HG03103 (cell line): ENCODE measurements around the gene PPP2R2B.
"Not testable (repeated sequence)": the region's sequence is repeated elsewhere in the genome, so short reads cannot be mapped to it uniquely, and the experiment has no call there.

Experiments
- ATAC-seq: cut with Tn5 transposase; IDR thresholded peaks from one replicate; pipeline ENCODE4 v1.9.1; 2021; ENCODE audit warnings: low read depth; ENCODE audit not compliant: unreplicated experiment

The PPP2R2B gene

DNA sequence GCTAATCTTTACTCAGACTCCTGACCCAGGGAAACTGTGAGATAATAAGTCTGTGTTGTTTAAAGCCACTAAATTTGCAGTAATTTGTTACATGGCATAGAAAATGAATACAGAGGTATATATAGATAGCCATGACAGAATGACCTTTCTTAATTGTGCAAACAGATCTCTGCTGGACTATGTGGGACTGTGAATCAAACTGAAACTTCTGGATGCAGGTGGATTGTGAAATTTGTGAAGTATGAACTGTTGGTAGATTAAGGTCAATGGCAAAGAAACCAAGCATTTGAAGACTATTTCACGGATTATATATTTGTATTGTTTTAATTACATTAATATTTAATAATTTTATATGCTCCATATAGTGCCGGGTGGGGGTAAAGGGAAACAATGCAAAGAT is 310.4 kb downstream of the PPP2R2B start:
- ATAC-seq, result no peak

GRCh38 chr5:146565764-146566367 is 312.7 kb downstream of the PPP2R2B start:
- ATAC-seq, result peak; percentile 98

GRCh38 chr5:146564007-146564762 is 314.4 kb downstream of the PPP2R2B start:
- no peak for ATAC-seq

GRCh38 chr5:146562461-146562860 is 316.1 kb downstream of the PPP2R2B start:
- no peak for ATAC-seq

DNA sequence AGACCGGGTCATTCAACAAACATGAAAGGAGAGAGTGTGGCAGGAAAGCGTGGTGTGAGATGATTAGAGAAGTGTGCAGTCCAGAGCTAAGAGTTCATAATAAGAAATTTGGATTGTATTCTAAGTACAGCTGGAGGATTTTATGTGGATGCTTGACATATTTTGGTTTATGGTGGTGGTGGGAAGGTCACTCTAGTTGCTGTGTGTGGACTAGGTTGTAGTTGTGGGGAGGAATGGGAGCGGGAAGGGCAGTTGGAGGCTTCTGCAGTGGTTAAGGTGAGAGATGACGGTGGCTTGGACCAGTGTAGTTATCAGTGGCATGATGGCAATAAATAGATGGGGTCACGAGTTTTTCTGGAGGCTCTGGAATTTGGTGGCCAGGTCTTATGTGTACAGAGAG is 316.8 kb downstream of the PPP2R2B start:
- ATAC-seq, result no peak

- ATAC-seq, result no peak
Observed at GRCh38 chr5:146560205-146560812, 318.2 kb downstream of the PPP2R2B start.

DNA sequence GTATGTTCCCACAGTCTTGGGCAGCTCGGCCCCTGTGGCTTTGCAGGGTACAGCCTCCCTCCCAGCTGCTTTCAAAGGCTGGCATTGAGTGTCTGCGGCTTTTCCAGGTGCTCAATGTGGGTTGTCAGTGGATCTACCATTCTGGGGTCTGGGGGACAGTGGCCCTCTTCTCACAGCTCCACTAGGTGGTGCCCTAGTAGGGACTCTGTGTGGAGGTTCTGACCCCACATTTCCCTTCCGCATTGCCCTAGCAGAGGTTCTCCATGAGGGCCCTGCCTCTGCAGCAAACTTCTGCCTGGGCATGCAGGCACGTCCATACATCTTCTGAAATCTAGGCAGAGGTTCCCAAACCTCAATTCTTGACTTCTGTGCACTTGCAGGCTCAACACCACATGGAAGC is 321.7 kb downstream of the PPP2R2B start:
- ATAC-seq, result not testable (repeated sequence)

DNA sequence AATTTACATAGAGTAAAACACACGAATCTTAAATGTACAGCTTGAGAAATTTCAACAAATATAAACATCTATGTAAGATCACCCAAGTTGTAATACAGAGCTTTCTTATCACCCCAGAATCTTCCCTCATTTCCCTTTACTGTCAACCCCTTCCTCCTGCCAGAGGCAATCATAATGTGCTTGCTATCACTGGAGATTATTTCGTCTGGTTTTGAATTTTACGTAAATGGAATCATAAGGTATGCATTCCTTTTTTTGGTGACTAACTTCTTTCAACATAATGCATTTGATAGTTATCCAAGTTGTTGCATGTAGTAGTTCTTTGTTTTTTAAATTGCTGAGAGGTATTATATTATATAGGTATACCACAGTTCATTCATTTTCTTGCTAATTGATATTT is 325.1 kb downstream of the PPP2R2B start:
- no peak for ATAC-seq

DNA sequence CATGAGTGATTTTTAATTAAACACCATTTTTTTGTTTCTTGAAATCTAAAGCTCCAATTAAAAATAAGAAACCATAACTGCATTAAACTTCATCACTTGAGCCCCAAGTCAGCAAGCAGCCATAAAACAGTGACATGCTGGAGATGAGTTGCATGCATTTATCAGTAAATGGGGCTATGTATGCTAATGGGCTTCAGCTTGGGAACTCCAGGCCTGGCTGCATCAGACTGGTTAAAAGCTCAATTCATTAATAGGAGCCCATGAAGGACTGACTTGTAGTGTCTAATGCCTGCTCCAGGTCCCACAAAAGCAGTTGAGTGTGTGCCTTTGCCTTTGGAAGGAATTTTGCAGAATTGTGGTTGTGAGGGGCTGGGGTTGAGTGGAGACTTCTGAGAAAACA is 328.9 kb downstream of the PPP2R2B start:
- ATAC-seq, result no peak

DNA sequence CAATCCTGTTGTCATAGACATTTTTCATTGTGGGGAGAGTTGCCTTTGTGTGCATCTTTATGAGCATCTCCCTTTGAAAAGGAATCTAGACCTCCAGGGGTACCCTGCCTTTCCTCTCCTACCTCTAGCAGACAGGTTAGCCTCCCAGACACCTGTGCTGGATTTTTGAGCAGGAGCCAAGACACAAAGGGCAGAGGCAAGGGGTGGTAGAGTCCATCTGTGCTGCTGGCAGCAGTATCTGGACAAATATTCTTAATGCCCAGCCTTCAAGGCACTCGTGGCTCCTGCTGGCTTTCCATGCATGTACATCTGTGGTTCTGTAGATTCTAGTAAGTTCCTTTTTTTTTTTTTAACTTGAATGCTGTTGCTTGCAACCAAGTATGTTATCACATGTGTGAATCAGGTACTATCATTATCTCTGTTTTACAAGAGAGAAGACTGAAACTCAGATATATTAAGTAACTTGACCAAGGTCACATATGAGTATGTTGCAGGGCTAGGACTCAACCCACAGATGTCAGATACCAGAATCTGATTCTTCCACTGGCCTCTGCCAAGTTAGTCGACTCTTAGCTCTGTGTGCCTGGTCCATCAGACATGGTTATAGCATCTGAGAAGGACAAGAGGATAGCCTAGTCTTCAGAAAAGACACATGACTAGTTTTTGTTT is 329.6 kb downstream of the PPP2R2B start:
- no peak for ATAC-seq

DNA sequence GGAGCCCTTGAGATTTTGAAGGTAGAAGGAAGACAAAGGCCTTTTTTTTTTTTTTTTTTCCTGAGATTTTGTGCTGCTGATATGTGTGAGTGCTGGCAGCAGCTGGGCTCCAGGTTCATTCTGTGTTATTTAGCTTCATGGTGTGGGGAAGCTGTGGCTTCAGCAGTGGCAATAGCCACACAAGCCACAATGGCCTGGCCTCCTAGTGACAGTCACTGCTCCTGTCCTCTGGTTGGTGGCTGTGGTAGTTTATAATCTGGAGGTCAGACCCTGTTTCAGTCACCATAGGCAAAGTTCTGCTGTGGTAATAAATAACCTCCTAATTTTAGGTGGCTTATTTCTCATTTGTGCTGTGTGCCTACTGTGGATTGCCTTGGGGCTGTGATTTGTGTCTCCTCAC is 334.3 kb downstream of the PPP2R2B start:
- no peak for ATAC-seq

GRCh38 chr5:146541958-146542849 is 336.4 kb downstream of the PPP2R2B start:
- peak; percentile 99 for ATAC-seq

- no peak for ATAC-seq
Observed at GRCh38 chr5:146540414-146540813, 338.1 kb downstream of the PPP2R2B start.

DNA sequence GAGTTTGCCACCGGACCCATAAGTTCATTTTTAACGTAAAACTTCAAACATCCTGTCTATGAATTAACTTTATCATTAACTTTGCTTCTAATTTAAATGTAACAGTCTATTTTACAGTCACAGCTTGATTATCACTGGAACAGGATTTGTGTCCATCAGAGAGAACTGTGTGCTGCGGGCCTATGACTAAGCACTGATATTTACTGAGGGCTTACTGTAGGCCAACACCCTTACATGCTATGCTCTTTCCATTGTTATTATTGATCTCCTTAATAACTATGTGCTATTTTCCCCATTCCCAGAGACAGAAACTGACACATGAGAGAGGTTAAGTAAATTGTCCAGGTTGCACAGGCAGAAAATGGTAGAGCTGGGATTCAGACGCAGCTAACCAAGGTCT is 338.6 kb downstream of the PPP2R2B start:
- ATAC-seq, result no peak

DNA sequence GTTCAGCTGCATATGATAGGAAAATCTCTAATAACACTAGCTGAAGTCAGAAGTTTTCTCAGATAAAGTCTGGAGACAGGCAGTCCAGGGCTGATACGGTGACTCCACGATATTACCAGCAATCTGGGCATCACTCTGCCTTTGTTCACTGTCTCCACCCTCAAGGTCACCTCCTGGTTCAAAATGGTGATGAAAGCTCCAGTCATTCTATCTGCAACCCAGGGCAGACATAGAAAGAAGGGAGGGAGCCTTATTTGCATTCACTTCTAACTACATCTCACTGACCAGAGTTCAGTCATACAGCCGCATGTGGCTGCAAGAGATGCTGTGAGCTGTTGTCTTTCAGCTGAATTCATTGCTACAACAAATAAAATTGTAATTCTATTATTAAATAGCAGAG is 340.1 kb downstream of the PPP2R2B start:
- ATAC-seq, result no peak

DNA sequence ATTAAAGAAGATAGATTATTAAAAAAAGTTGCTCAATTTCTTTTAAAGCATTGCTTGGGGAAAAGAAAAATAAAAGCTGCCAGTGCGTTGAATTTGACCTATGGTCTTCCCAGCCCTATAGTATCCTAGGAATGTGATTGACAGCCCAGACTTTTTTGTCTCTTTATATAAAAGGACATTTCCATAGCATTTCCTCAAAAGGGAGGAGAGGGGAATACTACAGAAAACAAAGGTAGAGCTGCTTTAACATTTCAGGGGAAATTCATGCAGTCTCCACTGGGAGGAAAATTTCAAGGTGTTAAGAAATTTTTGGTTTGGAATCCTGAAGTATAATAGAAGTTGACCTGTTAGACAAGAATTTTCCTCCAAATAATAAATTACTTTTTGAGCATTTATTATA is 344.7 kb downstream of the PPP2R2B start:
- ATAC-seq, result no peak

DNA sequence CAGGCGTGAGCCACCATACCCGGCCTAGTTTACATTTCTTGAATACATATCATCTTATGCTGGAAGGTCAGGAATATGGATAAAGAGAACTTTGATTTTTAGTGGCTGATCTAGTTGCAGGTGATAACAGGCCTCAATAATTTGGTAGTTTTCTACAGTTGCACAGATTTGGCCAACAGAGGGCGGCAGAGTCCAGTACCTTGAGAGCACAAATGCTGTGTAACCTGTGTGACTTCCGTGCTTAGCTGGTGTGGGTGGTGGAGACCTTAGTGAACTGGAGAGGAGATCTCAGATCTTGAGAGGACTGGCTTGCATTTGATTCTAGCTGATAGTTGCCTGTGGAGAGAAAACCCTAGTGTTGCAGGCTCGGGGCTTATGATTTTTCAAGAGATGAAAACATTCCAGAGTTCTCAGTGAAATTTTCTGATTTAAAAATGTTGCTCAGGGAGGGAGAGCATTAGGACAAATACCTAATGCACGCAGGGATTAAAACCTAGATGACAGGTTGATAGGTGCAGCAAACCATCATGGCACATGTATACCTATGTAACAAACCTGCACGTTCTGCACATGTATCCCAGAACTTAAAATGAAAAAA is 345.2 kb downstream of the PPP2R2B start:
- peak; percentile 96 for ATAC-seq
